B cell (primary cell): ENCODE measurements around the gene PRKCB. TPM values are rescaled to one million over a fixed set of nuclear protein-coding genes. Genes with fewer than 3 reads are reported as not detected.

Source experiments
- ATAC-seq: fragments of 200-7000 bp; cut with Tn5 transposase; one replicate; pipeline ENCODE4 v1.10.0; 2021; ENCODE audit warnings: low read depth, mild to moderate bottlenecking, moderate number of reproducible peaks, moderate library complexity
- CTCF ChIA-PET: fragments of 350-600 bp; sonication (Branson Sonifier 250); formaldehyde crosslinking; loops from one replicate; lab custom pipeline; 2021; ENCODE audit warnings: antibody characterized with exemption, inconsistent platforms; lab: Charles Lee
- POLR2A ChIA-PET: fragments of 350-600 bp; sonication (Branson Sonifier 250); formaldehyde crosslinking; loops from one replicate; lab custom pipeline; 2021; ENCODE audit warnings: antibody characterized with exemption; lab: Charles Lee
- DNase-seq: peaks from one replicate; pipeline ENCODE4 v3.0.0; 2013
- H2AFZ ChIP-seq: 2 replicates; pipeline ENCODE4 v1.6.1; 2012; ENCODE audit warnings: mild to moderate bottlenecking, low read depth, low read length; ENCODE audit not compliant: insufficient read depth, poor library complexity, severe bottlenecking
- H3K27ac ChIP-seq, 2 donors: 1 replicate in 1 of 2; 2 replicates in 1 of 2; pipeline ENCODE4 v1.5.1; 2012 to 2013; ENCODE audit warnings: low read length in 2 of 2, mild to moderate bottlenecking in 2 of 2, moderate library complexity in 1 of 2
- H3K27me3 ChIP-seq, 4 experiments: fragments of 200-600 bp in 1 of 4; sonication (generic) in 1 of 4; replicated peaks in 1 of 4; 1 replicate in 2 of 4; 2 replicates in 2 of 4; pipeline versions ENCODE4 v1.6.1 to v1.7.0; 2013 to 2016; ENCODE audit warnings: low read length in 3 of 4, mild to moderate bottlenecking in 2 of 4, mixed read lengths in 1 of 4, moderate library complexity in 1 of 4; ENCODE audit not compliant: insufficient read depth in 4 of 4, control insufficient read depth in 3 of 4; ENCODE audit errors: control extremely low read depth in 1 of 4
- H3K36me3 ChIP-seq, 2 experiments: replicated peaks in 1 of 2; 1 replicate in 1 of 2; 2 replicates in 1 of 2; pipeline versions ENCODE4 v1.6.1 to v1.7.1; 2013; ENCODE audit warnings: low read length in 1 of 2; ENCODE audit not compliant: insufficient read depth in 2 of 2, control insufficient read depth in 1 of 2; ENCODE audit errors: control extremely low read depth in 1 of 2, extremely low read depth in 1 of 2
- H3K4me1 ChIP-seq, 2 donors: fragments of 200-600 bp in 1 of 2; sonication (generic) in 1 of 2; 1 replicate in 1 of 2; 2 replicates in 1 of 2; pipeline versions ENCODE4 v1.5.1 to v1.6.1; 2013 to 2017; ENCODE audit warnings: low read length in 2 of 2; ENCODE audit not compliant: control insufficient read depth in 2 of 2, insufficient read depth in 2 of 2
- H3K4me2 ChIP-seq: replicated peaks from 2 replicates; pipeline ENCODE3; 2012; ENCODE audit warnings: mild to moderate bottlenecking, low read depth, low read length; ENCODE audit not compliant: poor library complexity, severe bottlenecking
- H3K4me3 ChIP-seq, 5 experiments: fragments of 200-600 bp in 1 of 5; sonication (generic) in 1 of 5; 1 replicate in 3 of 5; 2 replicates in 2 of 5; pipeline versions ENCODE4 v1.5.1 to v1.7.0; 2011 to 2016; ENCODE audit warnings: low read length in 4 of 5, mild to moderate bottlenecking in 4 of 5, low read depth in 2 of 5, control low read depth in 1 of 5, moderate library complexity in 1 of 5; ENCODE audit not compliant: insufficient read depth in 1 of 5; ENCODE audit errors: control extremely low read depth in 1 of 5, extremely low read depth in 1 of 5
- H3K79me2 ChIP-seq: fragments of 200-600 bp; sonication (generic); one replicate; pipeline ENCODE4 v1.6.0; 2016; ENCODE audit warnings: low read length; ENCODE audit not compliant: control insufficient read depth, insufficient read depth
- H3K9ac ChIP-seq: fragments of 200-600 bp; sonication (generic); 2 replicates; pipeline ENCODE4 v1.6.1; 2017; ENCODE audit warnings: mild to moderate bottlenecking, low read length, moderate library complexity
- H3K9me3 ChIP-seq, 3 donors: one replicate each; pipeline versions ENCODE4 v1.6.1 to v1.7.1; 2013; ENCODE audit warnings: low read length in 2 of 3; ENCODE audit not compliant: control insufficient read depth in 2 of 3, insufficient read depth in 1 of 3; ENCODE audit errors: control extremely low read depth in 1 of 3
- H4K20me1 ChIP-seq: 2 replicates; pipeline ENCODE4 v1.6.0; 2012; ENCODE audit warnings: mild to moderate bottlenecking, low read length; ENCODE audit not compliant: insufficient read depth, control insufficient read depth, poor library complexity, severe bottlenecking
- H3K27ac Mint-ChIP-seq: one replicate; pipeline ENCODE4 v1.8.0; 2021; ENCODE audit warnings: mixed read lengths
- H3K27me3 Mint-ChIP-seq: one replicate; pipeline ENCODE4 v1.8.0; 2021; ENCODE audit warnings: mixed read lengths
- H3K4me1 Mint-ChIP-seq: one replicate; pipeline ENCODE4 v1.8.0; 2021; ENCODE audit warnings: mixed read lengths
- H3K4me3 Mint-ChIP-seq: one replicate; pipeline ENCODE4 v1.8.0; 2021; ENCODE audit warnings: mixed read lengths
- H3K9me3 Mint-ChIP-seq: one replicate; pipeline ENCODE4 v1.8.0; 2022; ENCODE audit warnings: mixed read lengths; ENCODE audit not compliant: insufficient read depth
- EZH2 ChIP-seq: IDR thresholded peaks from 2 replicates; pipeline ENCODE4 v1.6.1; 2012; ENCODE audit warnings: borderline replicate concordance, low read depth, mild to moderate bottlenecking, moderate library complexity, low read length; ENCODE audit not compliant: insufficient read depth, poor library complexity, severe bottlenecking
- WGBS: methylation state at CpG from one replicate; pipeline ENCODE4 v1.1.5; 2013; ENCODE audit warnings: missing lambda C conversion rate; ENCODE audit not compliant: insufficient coverage; 5-methylcytosine and 5-hydroxymethylcytosine counted together
- intact Hi-C: fragments of 100-400 bp; cut with micrococcal nuclease; formaldehyde crosslinking; loops from one replicate; pipeline ENCODE4 v1.10.0; 2022
- polyA plus RNA-seq: library from polyadenylated mRNA; depleted of rRNA; stranded (reverse); fragments of >200 nt; gene quantifications from 2 replicates; pipeline ENCODE4 v1.2.3, GENCODE V29; 2012
- total RNA-seq, 2 donors: library from RNA; stranded (reverse); fragments of 120-200 nt in 1 of 2; gene quantifications; 1 replicate in 1 of 2; 2 replicates in 1 of 2; pipeline versions ENCODE4 v1.2.3 to v1.2.4, GENCODE V29; 2013 to 2022
- TF ChIP-seq, protein P1 (sequence below): fragments of 200-600 bp; IDR thresholded peaks from one replicate; pipeline ENCODE4 v1.8.0; 2022; ENCODE audit warnings: antibody characterized with exemption, mild to moderate bottlenecking

Gene PRKCB
- total and polyA plus RNA-seq, 2 donors (not counting 1 experiment from before 2014, with no cell fraction given): 106 to 373 TPM

DNA sequence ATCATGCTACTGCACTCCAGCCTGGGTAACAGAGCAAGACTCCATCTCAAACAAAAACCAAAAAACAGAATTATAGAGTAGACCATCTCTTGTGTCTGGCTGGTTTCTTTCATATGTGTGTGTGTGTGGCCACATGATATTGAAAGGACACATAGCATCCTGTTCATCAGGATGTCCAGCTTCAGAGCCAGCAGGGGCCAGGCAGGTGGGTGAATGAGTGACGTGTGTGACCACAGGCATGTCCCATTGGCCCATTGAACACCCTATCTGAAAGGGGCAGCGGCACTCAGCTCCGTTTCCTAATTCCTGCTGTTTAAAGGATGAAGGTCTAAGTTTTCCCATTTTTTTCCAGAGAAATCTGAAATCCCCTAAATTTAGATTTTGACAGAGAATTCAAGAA lies 174.2 kb downstream of the PRKCB start:
- intact Hi-C loops: loop anchor here (1.0 kb wide), 4 partner anchors 133 to 275 kb away; partner anchors contain the start of gene PRKCB
- Histone ChIP-seq H4K20me1 (peaks cover 17% of the 10 kb centered on the region), H3K36me3 (peaks cover 6 to 37% of the 10 kb centered on the region in 2 experiments), H3K9me3 (no peaks in the 10 kb centered on the region), H3K4me2 (peak overlapping the region; percentile 58), H3K4me3 (peak overlapping the region in 1 of 5 experiments; percentile 30), H3K9ac (no peak overlapping the region), H3K27ac (peak overlapping the region; percentile 30 to 56), H3K79me2 (peaks cover 70% of the 10 kb centered on the region), H3K4me1 (peaks cover 94 to 100% of the 10 kb centered on the region in 2 donors), H3K27me3 (no peaks in the 10 kb centered on the region), H2AFZ (no peak overlapping the region)
- H3K4me3 Mint-ChIP-seq: peak overlapping the region; percentile 80
- TF ChIP-seq, protein P1, sequence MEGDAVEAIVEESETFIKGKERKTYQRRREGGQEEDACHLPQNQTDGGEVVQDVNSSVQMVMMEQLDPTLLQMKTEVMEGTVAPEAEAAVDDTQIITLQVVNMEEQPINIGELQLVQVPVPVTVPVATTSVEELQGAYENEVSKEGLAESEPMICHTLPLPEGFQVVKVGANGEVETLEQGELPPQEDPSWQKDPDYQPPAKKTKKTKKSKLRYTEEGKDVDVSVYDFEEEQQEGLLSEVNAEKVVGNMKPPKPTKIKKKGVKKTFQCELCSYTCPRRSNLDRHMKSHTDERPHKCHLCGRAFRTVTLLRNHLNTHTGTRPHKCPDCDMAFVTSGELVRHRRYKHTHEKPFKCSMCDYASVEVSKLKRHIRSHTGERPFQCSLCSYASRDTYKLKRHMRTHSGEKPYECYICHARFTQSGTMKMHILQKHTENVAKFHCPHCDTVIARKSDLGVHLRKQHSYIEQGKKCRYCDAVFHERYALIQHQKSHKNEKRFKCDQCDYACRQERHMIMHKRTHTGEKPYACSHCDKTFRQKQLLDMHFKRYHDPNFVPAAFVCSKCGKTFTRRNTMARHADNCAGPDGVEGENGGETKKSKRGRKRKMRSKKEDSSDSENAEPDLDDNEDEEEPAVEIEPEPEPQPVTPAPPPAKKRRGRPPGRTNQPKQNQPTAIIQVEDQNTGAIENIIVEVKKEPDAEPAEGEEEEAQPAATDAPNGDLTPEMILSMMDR: no peak
- no peak for TF ChIP-seq EZH2
- 80% methylated on average over 1 of the region's 3 CpGs for WGBS
- ATAC-seq (no peak), DNase-seq (no peak)
- H3K9me3 Mint-ChIP-seq: no peaks in the 10 kb centered on the region
- no peaks in the 10 kb centered on the region for H3K27me3 Mint-ChIP-seq
- CTCF ChIA-PET: interaction anchor here (0.6 to 22.7 kb wide), 67 partner anchors 8 to 767 kb away, joined by 3 to 493 read pairs (median 6); partner anchors contain the start of gene PRKCB
- POLR2A ChIA-PET: interaction anchor here (0.6 to 1.5 kb wide), 10 partner anchors 35 to 206 kb away, joined by 3 to 23 read pairs (median 4); partner anchors contain the start of gene PRKCB
- peak overlapping the region; percentile 90 for H3K27ac Mint-ChIP-seq
- peaks cover 96% of the 10 kb centered on the region for H3K4me1 Mint-ChIP-seq

DNA sequence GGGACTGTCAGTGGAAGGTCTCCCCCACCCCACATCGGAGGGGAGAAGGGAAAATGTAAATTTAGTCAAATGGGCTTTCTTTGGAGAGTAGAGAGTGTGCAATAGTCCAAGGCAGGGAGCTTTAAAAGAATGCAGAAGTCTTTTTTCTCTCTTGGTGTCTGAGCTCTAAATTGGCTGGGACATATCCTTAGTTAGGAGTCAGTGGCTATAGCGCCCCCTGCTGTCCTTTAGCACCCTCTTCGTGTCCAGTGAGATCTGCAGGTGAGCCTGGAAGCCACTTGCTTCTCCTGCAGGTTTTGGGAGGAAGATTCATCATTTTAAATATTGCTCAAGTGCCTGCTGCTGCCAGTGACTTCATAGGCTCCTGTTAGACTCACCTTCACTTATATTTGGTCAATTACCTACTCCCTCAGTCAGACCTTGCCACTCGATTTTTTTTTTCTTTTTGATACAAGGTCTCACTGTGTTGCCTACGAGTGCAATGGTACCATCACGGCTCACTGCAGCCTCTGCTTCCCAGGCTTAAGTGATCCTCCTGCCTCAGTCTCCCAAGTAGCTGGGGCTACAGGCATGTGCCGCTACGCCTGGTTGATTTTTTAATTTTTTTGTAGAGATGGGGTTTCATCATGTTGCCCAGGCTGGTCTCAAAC lies 174.8 kb downstream of the PRKCB start:
- WGBS: 26% methylated on average over 4 of the region's 8 CpGs
- Mint-ChIP-seq H3K27me3 (no peaks in the 10 kb centered on the region), H3K9me3 (no peaks in the 10 kb centered on the region), H3K4me1 (peaks cover 97% of the 10 kb centered on the region), H3K27ac (peak overlapping the region; percentile 90), H3K4me3 (peak overlapping the region; percentile 80)
- Histone ChIP-seq H3K9ac (no peak overlapping the region), H4K20me1 (peaks cover 12% of the 10 kb centered on the region), H3K4me2 (peak overlapping the region; percentile 58), H3K36me3 (peaks cover 6 to 40% of the 10 kb centered on the region in 2 experiments), H3K4me1 (peaks cover 95 to 100% of the 10 kb centered on the region in 2 donors), H3K9me3 (no peaks in the 10 kb centered on the region), H3K27me3 (no peaks in the 10 kb centered on the region), H2AFZ (no peak overlapping the region), H3K4me3 (peak overlapping the region in 1 of 5 experiments; percentile 30), H3K27ac (peak overlapping the region; percentile 5 to 17), H3K79me2 (peaks cover 72% of the 10 kb centered on the region)
- peak; percentile 91 for DNase-seq
- peak; percentile 26 for ATAC-seq
- intact Hi-C loops: loop anchor here (1.0 kb wide), 4 partner anchors 133 to 275 kb away; partner anchors contain the start of gene PRKCB
- CTCF ChIA-PET: interaction anchor here (0.6 to 22.7 kb wide), 68 partner anchors 9 to 766 kb away, joined by 3 to 493 read pairs (median 6); partner anchors contain the start of gene PRKCB
- POLR2A ChIA-PET: interaction anchor here (0.6 to 1.5 kb wide), 9 partner anchors 36 to 207 kb away, joined by 3 to 23 read pairs (median 5); partner anchors contain the start of gene PRKCB
- no peak for TF ChIP-seq EZH2
- TF ChIP-seq, protein P1: peak; percentile 91
